HepG2 (cell line): ENCODE results near the gene BCAS3. TPM values are rescaled to one million over a fixed set of nuclear protein-coding genes. Genes with fewer than 3 reads are reported as not detected.

Experiments
- MBNL3 ChIP-seq: fragments of 250-450 bp; sonication (Bioruptor Pico); conservative IDR thresholded peaks from 2 replicates; pipeline ENCODE4 v1.8.0; 2022; ENCODE audit warnings: mild to moderate bottlenecking, inconsistent platforms
- NFIB ChIP-seq: sonication (generic); formaldehyde crosslinking; IDR thresholded peaks from 2 replicates; pipeline ENCODE4 v1.9.0; 2021; ENCODE audit warnings: missing genetic modification reagents, mild to moderate bottlenecking, borderline replicate concordance
- NFKBIZ ChIP-seq: IDR thresholded peaks from 2 replicates; pipeline ENCODE4 v1.6.1; 2018; ENCODE audit warnings: missing genetic modification reagents, missing compliant biosample characterization
- PAX8 ChIP-seq: sonication (generic); formaldehyde crosslinking; IDR thresholded peaks from 2 replicates; pipeline ENCODE4 v1.8.0; 2022; ENCODE audit warnings: mild to moderate bottlenecking, missing genetic modification reagents, borderline replicate concordance
- PITX1 ChIP-seq: sonication (generic); formaldehyde crosslinking; IDR thresholded peaks from 2 replicates; pipeline ENCODE4 v1.5.1; 2020; ENCODE audit warnings: mild to moderate bottlenecking, missing genetic modification reagents
- RFX3 ChIP-seq: IDR thresholded peaks from 2 replicates; pipeline ENCODE4 v1.6.1; 2016; ENCODE audit warnings: missing biosample characterization, missing genetic modification reagents
- polyA plus RNA-seq, 8 experiments: library from polyadenylated mRNA; depleted of rRNA in 3 of 8; stranded (reverse) in 7 of 8; unstranded in 1 of 8; fragments of >200 nt; fragmentation: Illumina TruSeq in 4 of 8; extraction: Trizol in 4 of 8; gene quantifications; 2 replicates each; pipeline versions ENCODE4 v1.2.1 to v1.2.3, GENCODE V29; 2011 to 2016; ENCODE audit warnings: low read depth in 4 of 8, missing spikeins in 1 of 8, mixed read lengths in 1 of 8; ENCODE audit not compliant: insufficient read depth in 1 of 8
- total RNA-seq, 5 experiments: library from RNA; depleted of rRNA; stranded (reverse); fragments of >200 nt; fragmentation: Illumina TruSeq; extraction: Trizol; gene quantifications; 2 replicates each; pipeline ENCODE4 v1.2.3, GENCODE V29; 2016; ENCODE audit warnings: low read depth in 1 of 5
- TF ChIP-seq, protein P1 (sequence below): sonication (generic); formaldehyde crosslinking; IDR thresholded peaks from 2 replicates; pipeline ENCODE4 v1.5.1; 2020; ENCODE audit warnings: missing genetic modification reagents, mild to moderate bottlenecking, borderline replicate concordance
- TF ChIP-seq, protein P2 (sequence below): sonication (generic); formaldehyde crosslinking; IDR thresholded peaks from 2 replicates; pipeline ENCODE4 v1.4.0; 2020; ENCODE audit warnings: missing genetic modification reagents, borderline replicate concordance
- TF ChIP-seq, protein P3 (sequence below): sonication (generic); formaldehyde crosslinking; IDR thresholded peaks from 2 replicates; pipeline ENCODE4 v1.4.0; 2020; ENCODE audit warnings: missing genetic modification reagents, mild to moderate bottlenecking, borderline replicate concordance
- TF ChIP-seq, protein P4 (sequence below): sonication (generic); formaldehyde crosslinking; IDR thresholded peaks from 2 replicates; pipeline ENCODE4 v1.9.0; 2022; ENCODE audit warnings: missing genetic modification reagents, mild to moderate bottlenecking, borderline replicate concordance
- TF ChIP-seq, protein P5 (sequence below): IDR thresholded peaks from 2 replicates; pipeline ENCODE4 v1.6.1; 2016; ENCODE audit warnings: mild to moderate bottlenecking
- TF ChIP-seq, protein P6 (sequence below): sonication (generic); formaldehyde crosslinking; IDR thresholded peaks from 2 replicates; pipeline ENCODE4 v1.9.0; 2021; ENCODE audit warnings: missing genetic modification reagents, mild to moderate bottlenecking, borderline replicate concordance

The BCAS3 gene
- total and polyA plus RNA-seq, 2 of the 13 experiments (the other 11 are each of a cell fraction or from before 2014, with no cell fraction given), result 10.7 to 11.2 TPM

DNA sequence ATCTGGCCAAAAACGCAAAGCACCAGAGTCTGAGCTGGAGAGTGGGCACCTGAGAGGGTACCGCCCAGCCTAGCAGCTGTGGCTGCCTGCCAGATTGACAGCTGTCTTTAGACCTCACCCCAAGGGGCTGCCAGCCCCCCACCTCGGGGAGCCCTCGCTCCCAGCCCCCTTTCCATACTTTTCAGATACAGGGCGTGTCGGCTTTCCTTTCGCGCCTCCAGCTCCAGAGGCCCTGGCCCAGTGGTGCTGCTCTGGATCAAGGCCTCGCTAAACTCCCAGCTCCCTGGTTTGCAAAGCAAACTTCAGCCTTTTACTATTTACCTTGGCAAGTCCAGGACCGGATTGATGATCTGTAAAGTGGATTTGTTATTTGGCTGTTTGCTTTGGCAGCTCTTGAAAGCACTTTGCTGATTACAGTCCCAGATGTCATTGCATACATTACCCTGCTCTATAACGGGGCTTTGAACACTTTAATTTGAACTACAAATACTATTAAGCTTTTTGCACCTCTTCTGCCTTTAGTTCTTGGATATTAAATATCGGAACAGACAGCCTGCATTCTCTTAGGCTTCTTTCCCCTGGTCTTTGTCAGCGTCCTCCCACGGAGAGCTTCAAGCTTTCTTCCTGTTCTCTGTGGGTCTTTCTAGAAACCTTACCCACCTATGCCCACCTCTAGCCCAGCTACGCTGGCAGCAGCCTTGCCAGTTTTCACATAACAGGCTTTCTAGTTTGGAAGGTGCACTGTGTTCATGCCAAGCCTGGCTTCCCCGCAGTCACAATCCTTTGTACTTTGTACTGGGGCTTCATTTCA, 658.4 kb downstream of the BCAS3 start (continued):
- TF ChIP-seq RFX3 (CRISPR knock-in tag) (no peak), PAX8 (CRISPR knock-in tag) (0 out of 2 replicates have a peak, but pooled peaks have one; percentile 78), NFKBIZ (peak; percentile 91; the same call in 1 of the 2 replicates), MBNL3 (no peak), PITX1 (peak; percentile 99), NFIB (CRISPR knock-in tag) (peak; percentile 98)
- TF ChIP-seq, protein P1, sequence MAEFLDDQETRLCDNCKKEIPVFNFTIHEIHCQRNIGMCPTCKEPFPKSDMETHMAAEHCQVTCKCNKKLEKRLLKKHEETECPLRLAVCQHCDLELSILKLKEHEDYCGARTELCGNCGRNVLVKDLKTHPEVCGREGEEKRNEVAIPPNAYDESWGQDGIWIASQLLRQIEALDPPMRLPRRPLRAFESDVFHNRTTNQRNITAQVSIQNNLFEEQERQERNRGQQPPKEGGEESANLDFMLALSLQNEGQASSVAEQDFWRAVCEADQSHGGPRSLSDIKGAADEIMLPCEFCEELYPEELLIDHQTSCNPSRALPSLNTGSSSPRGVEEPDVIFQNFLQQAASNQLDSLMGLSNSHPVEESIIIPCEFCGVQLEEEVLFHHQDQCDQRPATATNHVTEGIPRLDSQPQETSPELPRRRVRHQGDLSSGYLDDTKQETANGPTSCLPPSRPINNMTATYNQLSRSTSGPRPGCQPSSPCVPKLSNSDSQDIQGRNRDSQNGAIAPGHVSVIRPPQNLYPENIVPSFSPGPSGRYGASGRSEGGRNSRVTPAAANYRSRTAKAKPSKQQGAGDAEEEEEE, result no peak
- TF ChIP-seq, protein P2, sequence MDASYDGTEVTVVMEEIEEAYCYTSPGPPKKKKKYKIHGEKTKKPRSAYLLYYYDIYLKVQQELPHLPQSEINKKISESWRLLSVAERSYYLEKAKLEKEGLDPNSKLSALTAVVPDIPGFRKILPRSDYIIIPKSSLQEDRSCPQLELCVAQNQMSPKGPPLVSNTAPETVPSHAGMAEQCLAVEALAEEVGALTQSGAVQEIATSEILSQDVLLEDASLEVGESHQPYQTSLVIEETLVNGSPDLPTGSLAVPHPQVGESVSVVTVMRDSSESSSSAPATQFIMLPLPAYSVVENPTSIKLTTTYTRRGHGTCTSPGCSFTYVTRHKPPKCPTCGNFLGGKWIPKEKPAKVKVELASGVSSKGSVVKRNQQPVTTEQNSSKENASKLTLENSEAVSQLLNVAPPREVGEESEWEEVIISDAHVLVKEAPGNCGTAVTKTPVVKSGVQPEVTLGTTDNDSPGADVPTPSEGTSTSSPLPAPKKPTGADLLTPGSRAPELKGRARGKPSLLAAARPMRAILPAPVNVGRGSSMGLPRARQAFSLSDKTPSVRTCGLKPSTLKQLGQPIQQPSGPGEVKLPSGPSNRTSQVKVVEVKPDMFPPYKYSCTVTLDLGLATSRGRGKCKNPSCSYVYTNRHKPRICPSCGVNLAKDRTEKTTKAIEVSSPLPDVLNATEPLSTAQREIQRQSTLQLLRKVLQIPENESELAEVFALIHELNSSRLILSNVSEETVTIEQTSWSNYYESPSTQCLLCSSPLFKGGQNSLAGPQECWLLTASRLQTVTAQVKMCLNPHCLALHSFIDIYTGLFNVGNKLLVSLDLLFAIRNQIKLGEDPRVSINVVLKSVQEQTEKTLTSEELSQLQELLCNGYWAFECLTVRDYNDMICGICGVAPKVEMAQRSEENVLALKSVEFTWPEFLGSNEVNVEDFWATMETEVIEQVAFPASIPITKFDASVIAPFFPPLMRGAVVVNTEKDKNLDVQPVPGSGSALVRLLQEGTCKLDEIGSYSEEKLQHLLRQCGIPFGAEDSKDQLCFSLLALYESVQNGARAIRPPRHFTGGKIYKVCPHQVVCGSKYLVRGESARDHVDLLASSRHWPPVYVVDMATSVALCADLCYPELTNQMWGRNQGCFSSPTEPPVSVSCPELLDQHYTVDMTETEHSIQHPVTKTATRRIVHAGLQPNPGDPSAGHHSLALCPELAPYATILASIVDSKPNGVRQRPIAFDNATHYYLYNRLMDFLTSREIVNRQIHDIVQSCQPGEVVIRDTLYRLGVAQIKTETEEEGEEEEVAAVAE (CRISPR knock-in tag), result 0 out of 2 replicates have a peak, but pooled peaks have one; percentile 61
- TF ChIP-seq, protein P3, sequence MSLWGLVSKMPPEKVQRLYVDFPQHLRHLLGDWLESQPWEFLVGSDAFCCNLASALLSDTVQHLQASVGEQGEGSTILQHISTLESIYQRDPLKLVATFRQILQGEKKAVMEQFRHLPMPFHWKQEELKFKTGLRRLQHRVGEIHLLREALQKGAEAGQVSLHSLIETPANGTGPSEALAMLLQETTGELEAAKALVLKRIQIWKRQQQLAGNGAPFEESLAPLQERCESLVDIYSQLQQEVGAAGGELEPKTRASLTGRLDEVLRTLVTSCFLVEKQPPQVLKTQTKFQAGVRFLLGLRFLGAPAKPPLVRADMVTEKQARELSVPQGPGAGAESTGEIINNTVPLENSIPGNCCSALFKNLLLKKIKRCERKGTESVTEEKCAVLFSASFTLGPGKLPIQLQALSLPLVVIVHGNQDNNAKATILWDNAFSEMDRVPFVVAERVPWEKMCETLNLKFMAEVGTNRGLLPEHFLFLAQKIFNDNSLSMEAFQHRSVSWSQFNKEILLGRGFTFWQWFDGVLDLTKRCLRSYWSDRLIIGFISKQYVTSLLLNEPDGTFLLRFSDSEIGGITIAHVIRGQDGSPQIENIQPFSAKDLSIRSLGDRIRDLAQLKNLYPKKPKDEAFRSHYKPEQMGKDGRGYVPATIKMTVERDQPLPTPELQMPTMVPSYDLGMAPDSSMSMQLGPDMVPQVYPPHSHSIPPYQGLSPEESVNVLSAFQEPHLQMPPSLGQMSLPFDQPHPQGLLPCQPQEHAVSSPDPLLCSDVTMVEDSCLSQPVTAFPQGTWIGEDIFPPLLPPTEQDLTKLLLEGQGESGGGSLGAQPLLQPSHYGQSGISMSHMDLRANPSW (CRISPR knock-in tag), result peak; percentile 95; the same call in 1 of the 2 replicates
- TF ChIP-seq, protein P4, sequence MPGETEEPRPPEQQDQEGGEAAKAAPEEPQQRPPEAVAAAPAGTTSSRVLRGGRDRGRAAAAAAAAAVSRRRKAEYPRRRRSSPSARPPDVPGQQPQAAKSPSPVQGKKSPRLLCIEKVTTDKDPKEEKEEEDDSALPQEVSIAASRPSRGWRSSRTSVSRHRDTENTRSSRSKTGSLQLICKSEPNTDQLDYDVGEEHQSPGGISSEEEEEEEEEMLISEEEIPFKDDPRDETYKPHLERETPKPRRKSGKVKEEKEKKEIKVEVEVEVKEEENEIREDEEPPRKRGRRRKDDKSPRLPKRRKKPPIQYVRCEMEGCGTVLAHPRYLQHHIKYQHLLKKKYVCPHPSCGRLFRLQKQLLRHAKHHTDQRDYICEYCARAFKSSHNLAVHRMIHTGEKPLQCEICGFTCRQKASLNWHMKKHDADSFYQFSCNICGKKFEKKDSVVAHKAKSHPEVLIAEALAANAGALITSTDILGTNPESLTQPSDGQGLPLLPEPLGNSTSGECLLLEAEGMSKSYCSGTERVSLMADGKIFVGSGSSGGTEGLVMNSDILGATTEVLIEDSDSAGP (CRISPR knock-in tag), result peak; percentile 69
- TF ChIP-seq, protein P5, sequence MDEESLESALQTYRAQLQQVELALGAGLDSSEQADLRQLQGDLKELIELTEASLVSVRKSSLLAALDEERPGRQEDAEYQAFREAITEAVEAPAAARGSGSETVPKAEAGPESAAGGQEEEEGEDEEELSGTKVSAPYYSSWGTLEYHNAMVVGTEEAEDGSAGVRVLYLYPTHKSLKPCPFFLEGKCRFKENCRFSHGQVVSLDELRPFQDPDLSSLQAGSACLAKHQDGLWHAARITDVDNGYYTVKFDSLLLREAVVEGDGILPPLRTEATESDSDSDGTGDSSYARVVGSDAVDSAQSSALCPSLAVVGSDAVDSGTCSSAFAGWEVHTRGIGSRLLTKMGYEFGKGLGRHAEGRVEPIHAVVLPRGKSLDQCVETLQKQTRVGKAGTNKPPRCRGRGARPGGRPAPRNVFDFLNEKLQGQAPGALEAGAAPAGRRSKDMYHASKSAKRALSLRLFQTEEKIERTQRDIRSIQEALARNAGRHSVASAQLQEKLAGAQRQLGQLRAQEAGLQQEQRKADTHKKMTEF (CRISPR knock-in tag), result peak; percentile 98
- TF ChIP-seq, protein P6, sequence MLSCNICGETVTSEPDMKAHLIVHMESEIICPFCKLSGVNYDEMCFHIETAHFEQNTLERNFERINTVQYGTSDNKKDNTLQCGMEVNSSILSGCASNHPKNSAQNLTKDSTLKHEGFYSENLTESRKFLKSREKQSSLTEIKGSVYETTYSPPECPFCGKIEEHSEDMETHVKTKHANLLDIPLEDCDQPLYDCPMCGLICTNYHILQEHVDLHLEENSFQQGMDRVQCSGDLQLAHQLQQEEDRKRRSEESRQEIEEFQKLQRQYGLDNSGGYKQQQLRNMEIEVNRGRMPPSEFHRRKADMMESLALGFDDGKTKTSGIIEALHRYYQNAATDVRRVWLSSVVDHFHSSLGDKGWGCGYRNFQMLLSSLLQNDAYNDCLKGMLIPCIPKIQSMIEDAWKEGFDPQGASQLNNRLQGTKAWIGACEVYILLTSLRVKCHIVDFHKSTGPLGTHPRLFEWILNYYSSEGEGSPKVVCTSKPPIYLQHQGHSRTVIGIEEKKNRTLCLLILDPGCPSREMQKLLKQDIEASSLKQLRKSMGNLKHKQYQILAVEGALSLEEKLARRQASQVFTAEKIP (CRISPR knock-in tag), result no peak
